Caco-2 (cell line): ENCODE data around the gene CASTOR1. TPM values are rescaled to one million over a fixed set of nuclear protein-coding genes. Genes with fewer than 3 reads are reported as not detected.

ENCODE experiments used
- BruUV-seq: library from RNA; stranded (reverse); fragments of 400-500 nt; replicated peaks from 2 replicates; lab custom pipeline; 2021; lab: Mats Ljungman, UMichigan
- CTCF ChIA-PET: fragments of 300-600 bp; sonication (Branson Sonifier 250); formaldehyde crosslinking; loops from one replicate; lab custom pipeline; 2022; ENCODE audit warnings: antibody characterized with exemption; lab: Charles Lee
- POLR2A ChIA-PET: fragments of 300-600 bp; sonication (Branson Sonifier 250); formaldehyde crosslinking; loops from one replicate; lab custom pipeline; 2022; ENCODE audit warnings: antibody characterized with exemption; lab: Charles Lee
- DNase-seq, 2 experiments: peaks; one replicate each; pipeline versions ENCODE4 v3.0.0 to v3.0.0-alpha.2; 2020 to 2022
- H3K27me3 ChIP-seq: replicated peaks from 2 replicates; pipeline ENCODE4 v1.6.0; 2011; ENCODE audit warnings: low read length; ENCODE audit not compliant: control insufficient read depth, insufficient read depth
- H3K36me3 ChIP-seq: 2 replicates; pipeline ENCODE4 v1.5.1; 2011; ENCODE audit warnings: low read length; ENCODE audit not compliant: control insufficient read depth, insufficient read depth
- H3K4me1 ChIP-seq: fragments of 250-450 bp; sonication (Bioruptor Pico); 2 replicates; pipeline ENCODE4 v1.5.1; 2020; ENCODE audit warnings: mild to moderate bottlenecking
- H3K4me3 ChIP-seq: 2 replicates; pipeline ENCODE4 v1.5.1; 2011; ENCODE audit warnings: low read depth, mild to moderate bottlenecking, control low read depth, low read length
- H3K9me3 ChIP-seq: fragments of 250-450 bp; sonication (Bioruptor Pico); 2 replicates; pipeline ENCODE4 v1.5.1; 2020; ENCODE audit warnings: mild to moderate bottlenecking, moderate library complexity
- H3K27ac Mint-ChIP-seq: one replicate; pipeline ENCODE4 v1.8.0; 2022; ENCODE audit warnings: mixed read lengths; ENCODE audit not compliant: unreplicated experiment
- H3K27me3 Mint-ChIP-seq: one replicate; pipeline ENCODE4 v1.8.0; 2022; ENCODE audit warnings: mixed read lengths; ENCODE audit not compliant: insufficient read depth, unreplicated experiment
- H3K36me3 Mint-ChIP-seq: one replicate; pipeline ENCODE4 v1.8.0; 2022; ENCODE audit warnings: mild to moderate bottlenecking, mixed read lengths; ENCODE audit not compliant: insufficient read depth, unreplicated experiment
- H3K4me1 Mint-ChIP-seq: one replicate; pipeline ENCODE4 v1.8.0; 2022; ENCODE audit warnings: low read depth, mixed read lengths; ENCODE audit not compliant: unreplicated experiment
- H3K4me3 Mint-ChIP-seq: one replicate; pipeline ENCODE4 v1.8.0; 2022; ENCODE audit warnings: mild to moderate bottlenecking, moderate library complexity, mixed read lengths; ENCODE audit not compliant: unreplicated experiment
- H3K9me3 Mint-ChIP-seq: one replicate; pipeline ENCODE4 v1.8.0; 2022; ENCODE audit warnings: mixed read lengths; ENCODE audit not compliant: unreplicated experiment
- CTCF ChIP-seq, 2 experiments: fragments of 200-600 bp in 1 of 2; IDR thresholded peaks; 1 replicate in 1 of 2; 2 replicates in 1 of 2; pipeline versions ENCODE4 v1.5.1 to v1.8.0; 2011 to 2022; ENCODE audit warnings: antibody characterized with exemption in 1 of 2, control low read depth in 1 of 2, inconsistent platforms in 1 of 2, low read depth in 1 of 2, low read length in 1 of 2, mild to moderate bottlenecking in 1 of 2, moderate library complexity in 1 of 2; ENCODE audit not compliant: insufficient read depth in 1 of 2, severe bottlenecking in 1 of 2, unreplicated experiment in 1 of 2
- intact Hi-C: fragments of 100-400 bp; cut with micrococcal nuclease; formaldehyde crosslinking; loops from one replicate; pipeline ENCODE4 v1.10.0; 2022; ENCODE audit not compliant: unreplicated experiment
- total RNA-seq: library from RNA; stranded (reverse); gene quantifications from 2 replicates; pipeline ENCODE4 v1.2.3, GENCODE V29; 2022

CASTOR1 gene
- total RNA-seq, 1 experiment from 2014 or later, result 6.3 TPM

- Mint-ChIP-seq H3K27ac (no peak overlapping the region), H3K4me1 (peaks cover 11% of the 10 kb centered on the region), H3K4me3 (no peak overlapping the region), H3K27me3 (no peaks in the 10 kb centered on the region), H3K9me3 (no peaks in the 10 kb centered on the region), H3K36me3 (no peaks in the 10 kb centered on the region)
- intact Hi-C loops, result loop anchor here (5.0 to 10.0 kb wide), 2 partner anchors 66 to 198 kb away; no protein-coding TSS in a partner anchor
- H3K27me3 ChIP-seq, result no peaks in the 10 kb centered on the region
- ChIA-PET POLR2A (no interaction called here), CTCF (interaction anchor here (0.5 kb wide), 1 partner anchor 67 kb away, joined by 3 read pairs; no protein-coding TSS in a partner anchor)
- H3K36me3 ChIP-seq, result no peaks in the 10 kb centered on the region; the same call in 1 of the 2 replicates
- TF ChIP-seq CTCF (IDR thresholded peaks at IDR 0.05; ENCODE audit: insufficient read depth in 1 of 2, low read depth in 1 of 2, low read length in 1 of 2, severe bottlenecking in 1 of 2, unreplicated experiment in 1 of 2), result no peak
- H3K9me3 ChIP-seq, result no peaks in the 10 kb centered on the region
- peaks cover 4% of the 10 kb centered on the region for H3K4me1 ChIP-seq
- BruUV-seq, result no TSS peak
- no peak overlapping the region for H3K4me3 ChIP-seq
- no peak for DNase-seq
These were observed 3.0 kb downstream of the CASTOR1 start for GRCh38 chr22:30286331-30286730.

GRCh38 chr22:30285846-30286200, 3.5 kb downstream of the CASTOR1 start:
- Mint-ChIP-seq H3K4me3 (no peak overlapping the region), H3K36me3 (no peaks in the 10 kb centered on the region), H3K27ac (no peak overlapping the region), H3K27me3 (no peaks in the 10 kb centered on the region), H3K9me3 (no peaks in the 10 kb centered on the region), H3K4me1 (peaks cover 11% of the 10 kb centered on the region)
- ChIA-PET POLR2A (no interaction called here), CTCF (interaction anchor here (0.5 kb wide), 1 partner anchor 68 kb away, joined by 3 read pairs; no protein-coding TSS in a partner anchor)
- H3K27me3 ChIP-seq, result no peaks in the 10 kb centered on the region
- TF ChIP-seq CTCF (IDR thresholded peaks at IDR 0.05; ENCODE audit: insufficient read depth in 1 of 2, low read depth in 1 of 2, low read length in 1 of 2, severe bottlenecking in 1 of 2, unreplicated experiment in 1 of 2), result no peak
- BruUV-seq, result no TSS peak
- H3K9me3 ChIP-seq, result no peaks in the 10 kb centered on the region
- no peaks in the 10 kb centered on the region; the same call in 1 of the 2 replicates for H3K36me3 ChIP-seq
- intact Hi-C loops, result loop anchor here (5.0 to 10.0 kb wide), 2 partner anchors 66 to 199 kb away; no protein-coding TSS in a partner anchor
- H3K4me3 ChIP-seq, result no peak overlapping the region
- DNase-seq, result no peak
- H3K4me1 ChIP-seq, result peaks cover 4% of the 10 kb centered on the region

- Mint-ChIP-seq H3K27me3 (no peaks in the 10 kb centered on the region), H3K9me3 (no peaks in the 10 kb centered on the region), H3K36me3 (no peaks in the 10 kb centered on the region), H3K27ac (no peak overlapping the region), H3K4me3 (no peak overlapping the region), H3K4me1 (peaks cover 11% of the 10 kb centered on the region)
- Histone ChIP-seq H3K36me3 (no peaks in the 10 kb centered on the region; the same call in 1 of the 2 replicates), H3K4me3 (no peak overlapping the region), H3K27me3 (no peaks in the 10 kb centered on the region), H3K9me3 (no peaks in the 10 kb centered on the region), H3K4me1 (peaks cover 4% of the 10 kb centered on the region)
- CTCF ChIA-PET, result no interaction called here
- TF ChIP-seq CTCF (IDR thresholded peaks at IDR 0.05; ENCODE audit: insufficient read depth in 1 of 2, low read depth in 1 of 2, low read length in 1 of 2, severe bottlenecking in 1 of 2, unreplicated experiment in 1 of 2), result no peak
- no TSS peak for BruUV-seq
- intact Hi-C loops, result loop anchor here (5.0 to 10.0 kb wide), 2 partner anchors 67 to 199 kb away; no protein-coding TSS in a partner anchor
- no peak for DNase-seq
- POLR2A ChIA-PET, result no interaction called here
These were observed 4.0 kb downstream of the CASTOR1 start for GRCh38 chr22:30285176-30285845.
